ENCODE measurements around the gene STUM. TPM values are rescaled to one million over a fixed set of nuclear protein-coding genes. Genes with fewer than 3 reads are reported as not detected.

Gene STUM
- total and polyA plus RNA-seq, 10 of the 15 experiments (the other 5 are each of a cell fraction or from before 2014, with no cell fraction given), result under 0.01 to 0.15 (median 0.09) TPM; not detected in 5

- ATAC-seq, result no peak
- POLR2A ChIA-PET, result no interaction called here
- peak; percentile 56 for TF ChIP-seq RAD21 (IDR thresholded peaks at IDR 0.05; ENCODE audit: insufficient read depth, low read depth, low read length)
- TF ChIP-seq PAX5 (IDR thresholded peaks at IDR 0.05; ENCODE audit: borderline replicate concordance, low read depth, low read length), result no peak
- TF ChIP-seq NFXL1 (IDR thresholded peaks at IDR 0.05; ENCODE audit: borderline replicate concordance), result no peak
- no peak for TF ChIP-seq USF2 (IDR thresholded peaks at IDR 0.05; ENCODE audit: borderline replicate concordance, low read depth, low read length)
- peak; percentile 16 to 38 (median 36); a peak in 3 of 6 replicates for TF ChIP-seq CTCF (IDR thresholded peaks at IDR 0.05 in 2 of 3, conservative IDR thresholded peaks at IDR 0.05 in 1 of 3; ENCODE audit: control insufficient read depth in 2 of 3, extremely low read depth in 1 of 3, insufficient read depth in 1 of 3, low read depth in 3 of 3, low read length in 3 of 3)
- no peak for TF ChIP-seq RELB (IDR thresholded peaks at IDR 0.05; ENCODE audit: low read depth)
- TF ChIP-seq BCL3 (IDR thresholded peaks at IDR 0.05; ENCODE audit: borderline replicate concordance, insufficient read depth, low read depth, low read length, poor library complexity, severe bottlenecking), result no peak
- no peak for TF ChIP-seq NBN (IDR thresholded peaks at IDR 0.05)
- TF ChIP-seq ZBTB33 (IDR thresholded peaks at IDR 0.05), result no peak
- TF ChIP-seq TARDBP (IDR thresholded peaks at IDR 0.05; ENCODE audit: borderline replicate concordance), result no peak
- no peak for TF ChIP-seq ZBTB40 (IDR thresholded peaks at IDR 0.05; ENCODE audit: borderline replicate concordance)
Observed at GRCh38 chr1:226649780-226650179, 101.2 kb downstream of the STUM start.

More at GRCh38 chr1:226649780-226650179, 101.2 kb downstream of the STUM start:
- H3K9ac ChIP-seq (ENCODE audit: control insufficient read depth, insufficient read depth, low read length), result no peak overlapping the region
- no peak overlapping the region for H3K4me2 ChIP-seq (ENCODE audit: control insufficient read depth, insufficient read depth)
- H3K4me1 ChIP-seq (ENCODE audit: control insufficient read depth, insufficient read depth, low read length), result peaks cover 22% of the 10 kb centered on the region
- SMC1A ChIA-PET (ENCODE audit: uncharacterized antibody, unreplicated experiment), result interaction anchor here (3.1 kb wide), 1 partner anchor 177 kb away, joined by 10 read pairs; no protein-coding TSS in a partner anchor
- peaks cover 9% of the 10 kb centered on the region for H3K79me2 ChIP-seq (ENCODE audit: control insufficient read depth, insufficient read depth, low read length)
- CTCF ChIA-PET, result interaction anchor here (0.5 to 1.5 kb wide), 5 partner anchors 9 to 821 kb away, joined by 3 to 6 read pairs (median 3); no protein-coding TSS in a partner anchor
- no TSS peak for BruUV-seq (replicated peaks)
- FAIRE-seq (no peak), DNase-seq (ENCODE audit: low read depth, low spot score) (no peak)
- H2AFZ ChIP-seq (ENCODE audit: control insufficient read depth, low read depth, low read length), result no peak overlapping the region
- in situ Hi-C loops (cut with MboI), result no loop called here
- H3K36me3 ChIP-seq (ENCODE audit: control insufficient read depth in 2 of 2, insufficient read depth in 2 of 2, low read length in 1 of 2), result peaks cover 8 to 17% of the 10 kb centered on the region in 2 experiments; a peak in 3 of 4 replicates
- H3K27ac ChIP-seq (ENCODE audit: control insufficient read depth, insufficient read depth), result no peak overlapping the region
- H4K20me1 ChIP-seq (ENCODE audit: control insufficient read depth, insufficient read depth), result peaks cover 5% of the 10 kb centered on the region; the same call in 1 of the 2 replicates
- no peaks in the 10 kb centered on the region for H3K9me3 ChIP-seq (replicated peaks; ENCODE audit: control insufficient read depth, insufficient read depth, low read length)
- no peaks in the 10 kb centered on the region for H3K27me3 ChIP-seq (replicated peaks in 1 of 2; ENCODE audit: control insufficient read depth in 2 of 2, insufficient read depth in 2 of 2, low read length in 1 of 2)
- H3K4me3 ChIP-seq, result no peak overlapping the region
- intact Hi-C loops (cut with micrococcal nuclease; ENCODE audit: unreplicated experiment), result no loop called here
- 98% methylated on average over 7 of the region's 7 CpGs for WGBS (ENCODE audit: insufficient coverage, insufficient replicate concordance, low lambda C conversion rate, missing lambda C conversion rate)
- RAD21 ChIA-PET (ENCODE audit: unreplicated experiment), result no interaction called here
